ENCODE data around the gene NR1H2.

The NR1H2 gene

DNA sequence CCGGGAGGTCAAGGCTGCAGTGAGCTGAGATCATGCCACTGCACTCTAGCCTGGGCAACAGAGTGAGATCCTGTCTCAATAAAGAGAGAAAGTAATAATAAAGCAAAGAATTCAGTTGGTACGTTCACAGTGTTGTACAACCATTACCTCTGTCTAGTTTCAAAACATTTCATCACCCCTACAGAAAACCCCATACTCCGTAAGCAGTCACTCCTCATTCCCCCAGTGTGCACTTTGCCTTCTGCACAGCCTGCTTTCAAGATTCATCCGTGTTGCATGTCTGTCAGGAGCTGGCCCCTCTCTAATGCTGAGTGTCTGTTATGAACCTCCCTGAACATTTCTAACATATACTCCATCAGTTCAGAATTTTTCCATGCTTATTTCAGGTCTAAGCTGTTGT, 17.3 kb downstream of the NR1H2 start:
- H3K27ac Mint-ChIP-seq: no peak overlapping the region
- H3K27me3 Mint-ChIP-seq (ENCODE audit: low read depth): no peaks in the 10 kb centered on the region
- H3K36me3 Mint-ChIP-seq (ENCODE audit: low read depth): peaks cover 45% of the 10 kb centered on the region
- no peak overlapping the region for H3K4me3 Mint-ChIP-seq
- TF ChIP-seq, protein P1, sequence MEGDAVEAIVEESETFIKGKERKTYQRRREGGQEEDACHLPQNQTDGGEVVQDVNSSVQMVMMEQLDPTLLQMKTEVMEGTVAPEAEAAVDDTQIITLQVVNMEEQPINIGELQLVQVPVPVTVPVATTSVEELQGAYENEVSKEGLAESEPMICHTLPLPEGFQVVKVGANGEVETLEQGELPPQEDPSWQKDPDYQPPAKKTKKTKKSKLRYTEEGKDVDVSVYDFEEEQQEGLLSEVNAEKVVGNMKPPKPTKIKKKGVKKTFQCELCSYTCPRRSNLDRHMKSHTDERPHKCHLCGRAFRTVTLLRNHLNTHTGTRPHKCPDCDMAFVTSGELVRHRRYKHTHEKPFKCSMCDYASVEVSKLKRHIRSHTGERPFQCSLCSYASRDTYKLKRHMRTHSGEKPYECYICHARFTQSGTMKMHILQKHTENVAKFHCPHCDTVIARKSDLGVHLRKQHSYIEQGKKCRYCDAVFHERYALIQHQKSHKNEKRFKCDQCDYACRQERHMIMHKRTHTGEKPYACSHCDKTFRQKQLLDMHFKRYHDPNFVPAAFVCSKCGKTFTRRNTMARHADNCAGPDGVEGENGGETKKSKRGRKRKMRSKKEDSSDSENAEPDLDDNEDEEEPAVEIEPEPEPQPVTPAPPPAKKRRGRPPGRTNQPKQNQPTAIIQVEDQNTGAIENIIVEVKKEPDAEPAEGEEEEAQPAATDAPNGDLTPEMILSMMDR (IDR thresholded peaks at IDR 0.05; ENCODE audit: unreplicated experiment in 3 of 3): no peak
- H3K4me1 Mint-ChIP-seq: no peaks in the 10 kb centered on the region
- peaks cover 2% of the 10 kb centered on the region for H3K9me3 Mint-ChIP-seq

DNA sequence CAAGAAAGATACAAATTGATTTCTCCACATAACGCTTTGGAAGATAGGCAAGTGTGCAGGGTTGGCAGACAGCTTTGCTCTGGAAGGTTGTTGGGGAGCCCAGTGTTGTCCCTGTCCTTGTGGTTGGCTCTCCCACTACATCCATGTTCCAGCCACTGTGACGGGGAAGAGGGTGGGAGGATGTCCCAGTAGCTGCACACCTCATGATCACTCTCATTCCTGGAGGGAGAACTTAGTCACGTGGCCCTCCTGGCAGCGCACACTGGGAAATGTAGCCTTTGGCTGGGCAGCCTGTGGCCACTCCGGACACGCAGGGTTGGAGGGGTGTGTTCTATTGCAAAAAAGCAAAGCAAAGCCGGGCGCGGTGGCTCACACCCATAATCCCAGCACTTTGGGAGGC, 17.8 kb downstream of the NR1H2 start:
- Mint-ChIP-seq H3K27ac (no peak overlapping the region), H3K4me1 (no peaks in the 10 kb centered on the region)

DNA sequence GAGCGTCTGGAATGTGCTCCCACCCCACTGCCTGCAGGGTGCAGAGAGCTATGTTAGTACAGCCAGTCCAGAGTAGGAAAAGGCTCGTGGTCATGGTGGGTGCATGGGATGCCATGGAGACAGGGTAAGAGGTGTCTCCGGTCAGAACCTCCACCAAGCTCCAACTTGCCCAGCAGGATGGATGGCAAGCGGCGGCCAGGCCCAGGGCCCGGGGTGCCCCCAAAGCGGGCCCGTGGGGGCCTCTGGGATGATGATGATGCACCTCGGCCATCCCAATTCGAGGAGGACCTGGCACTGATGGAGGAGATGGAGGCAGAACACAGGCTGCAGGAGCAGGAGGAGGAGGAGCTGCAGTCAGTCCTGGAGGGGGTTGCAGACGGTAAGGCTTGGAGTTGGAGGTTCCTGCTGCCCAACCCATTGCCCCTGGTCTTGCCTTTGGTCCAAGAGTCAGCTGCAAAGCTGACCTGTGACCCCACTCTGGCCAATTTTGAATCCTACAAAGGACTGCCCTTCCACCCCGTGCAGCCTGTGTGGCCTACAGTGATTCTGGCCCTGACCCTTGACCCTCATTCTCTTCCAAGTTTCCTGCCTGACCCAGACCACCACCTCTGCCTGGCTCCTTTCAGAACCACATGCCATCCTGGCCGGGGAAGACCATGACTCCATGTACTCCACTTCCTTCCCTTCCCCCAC, 22.6 kb downstream of the NR1H2 start:
- Mint-ChIP-seq H3K27me3 (ENCODE audit: low read depth) (no peaks in the 10 kb centered on the region), H3K9me3 (peaks cover 2% of the 10 kb centered on the region), H3K27ac (no peak overlapping the region), H3K4me3 (no peak overlapping the region), H3K36me3 (ENCODE audit: low read depth) (peaks cover 21% of the 10 kb centered on the region), H3K4me1 (no peaks in the 10 kb centered on the region)
- TF ChIP-seq, protein P1 (IDR thresholded peaks at IDR 0.05; ENCODE audit: unreplicated experiment in 3 of 3): no peak

More for the DNA sequence above, 17.8 kb downstream of the NR1H2 start:
- TF ChIP-seq, protein P1 (IDR thresholded peaks at IDR 0.05; ENCODE audit: unreplicated experiment in 3 of 3): no peak
- Mint-ChIP-seq H3K9me3 (peaks cover 2% of the 10 kb centered on the region), H3K27me3 (ENCODE audit: low read depth) (no peaks in the 10 kb centered on the region), H3K36me3 (ENCODE audit: low read depth) (peaks cover 45% of the 10 kb centered on the region), H3K4me3 (no peak overlapping the region)

DNA sequence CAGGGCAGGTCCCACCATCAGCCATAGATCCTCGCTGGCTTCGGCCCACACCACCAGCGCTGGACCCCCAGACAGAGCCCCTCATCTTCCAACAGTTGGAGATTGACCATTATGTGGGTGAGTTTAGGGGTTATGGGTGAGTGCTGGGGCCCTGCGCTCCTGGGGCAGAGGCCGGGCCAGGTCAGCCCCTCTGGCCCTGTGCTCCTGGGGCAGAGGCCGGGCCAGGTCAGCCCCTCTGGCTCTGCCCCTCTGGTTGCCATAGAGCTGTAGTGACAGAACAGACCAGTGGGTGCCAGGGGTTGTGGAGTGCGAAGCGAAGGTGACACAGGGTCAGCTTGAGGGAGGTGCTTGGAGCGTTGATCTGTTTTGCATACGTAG, 23.1 kb downstream of the NR1H2 start:
- no peak overlapping the region for H3K4me3 Mint-ChIP-seq
- peaks cover 2% of the 10 kb centered on the region for H3K9me3 Mint-ChIP-seq
- no peaks in the 10 kb centered on the region for H3K4me1 Mint-ChIP-seq
- TF ChIP-seq, protein P1 (IDR thresholded peaks at IDR 0.05; ENCODE audit: unreplicated experiment in 3 of 3): no peak
- H3K27me3 Mint-ChIP-seq (ENCODE audit: low read depth): no peaks in the 10 kb centered on the region
- peaks cover 20% of the 10 kb centered on the region for H3K36me3 Mint-ChIP-seq (ENCODE audit: low read depth)
- no peak overlapping the region for H3K27ac Mint-ChIP-seq

- H3K4me3 Mint-ChIP-seq: no peak overlapping the region
- TF ChIP-seq, protein P1 (IDR thresholded peaks at IDR 0.05; ENCODE audit: unreplicated experiment in 3 of 3): no peak
- no peaks in the 10 kb centered on the region for H3K9me3 Mint-ChIP-seq
- H3K4me1 Mint-ChIP-seq: no peaks in the 10 kb centered on the region
- H3K36me3 Mint-ChIP-seq (ENCODE audit: low read depth): peaks cover 23% of the 10 kb centered on the region
- no peak overlapping the region for H3K27ac Mint-ChIP-seq
- H3K27me3 Mint-ChIP-seq (ENCODE audit: low read depth): no peaks in the 10 kb centered on the region
Observed at GRCh38 chr19:50401605-50402450, 25.6 kb downstream of the NR1H2 start.
